ENCODE data around the gene FANCG.

Gene FANCG

DNA sequence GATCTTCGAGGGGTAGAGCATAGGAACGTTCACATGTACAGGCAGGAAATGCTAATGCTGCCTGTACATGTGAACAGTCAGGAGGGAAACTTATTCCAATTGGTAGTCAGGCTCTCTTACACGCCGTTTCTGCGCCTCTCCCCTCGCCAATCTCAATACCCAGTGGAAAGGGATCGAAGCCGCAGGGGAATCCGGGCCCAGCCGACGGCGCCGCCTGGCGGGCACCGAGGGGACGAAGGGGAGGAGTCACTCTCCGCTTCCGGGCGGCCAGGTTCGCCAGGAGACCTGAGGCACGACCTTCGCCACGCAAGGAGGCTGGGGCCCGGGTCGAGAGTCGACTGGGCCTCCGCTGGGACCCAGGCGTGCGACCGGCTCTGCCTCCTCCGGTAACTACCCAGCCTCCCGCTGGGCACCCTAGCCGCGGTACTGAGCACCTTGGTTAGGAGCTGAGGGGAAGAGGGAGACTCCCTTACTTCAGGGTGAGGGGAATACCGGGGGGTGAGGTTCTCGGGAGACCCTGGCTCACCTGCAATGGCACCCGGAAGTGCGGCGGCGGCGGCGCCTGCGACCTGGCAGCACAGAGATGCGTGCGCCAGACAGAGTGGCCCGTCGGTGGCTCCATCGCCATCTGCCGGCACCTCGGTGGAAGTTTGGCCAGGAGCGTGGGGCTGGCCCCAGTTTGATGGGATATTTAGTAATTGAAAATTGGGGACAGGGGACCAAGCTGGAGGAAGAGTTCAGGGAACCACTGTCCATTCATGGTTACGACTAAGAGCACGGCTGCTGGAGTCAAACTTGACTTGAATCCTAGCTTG lies 16.5 kb upstream of the FANCG start, which contains the start of gene PIGO (continued):
- TF ChIP-seq YY1 (tag by site-specific recombination; IDR thresholded peaks at IDR 0.05) = 0 out of 2 replicates have a peak, but pooled peaks have one; percentile 77
- TF ChIP-seq ZBTB17 (tag by site-specific recombination; IDR thresholded peaks at IDR 0.05) = peak; percentile 88
- TF ChIP-seq ZNF664 (tag by site-specific recombination; IDR thresholded peaks at IDR 0.05) = no peak
- peak; percentile 63; the same call in 1 of the 2 replicates for TF ChIP-seq ZNF394 (tag by site-specific recombination; IDR thresholded peaks at IDR 0.05; ENCODE audit: borderline replicate concordance)
- 0 out of 2 replicates have a peak, but pooled peaks have one; percentile 15 for TF ChIP-seq IKZF3 (tag by site-specific recombination; IDR thresholded peaks at IDR 0.05)
- TF ChIP-seq KLF10 (tag by site-specific recombination; IDR thresholded peaks at IDR 0.05) = no peak; the same call in 1 of the 2 replicates
- peak; percentile 51 for TF ChIP-seq GLIS1 (tag by site-specific recombination; IDR thresholded peaks at IDR 0.05)
- TF ChIP-seq ZNF76 (tag by site-specific recombination; IDR thresholded peaks at IDR 0.05; ENCODE audit: borderline replicate concordance, low read depth) = peak; percentile 56; the same call in 1 of the 2 replicates
- TF ChIP-seq ZSCAN16 (tag by site-specific recombination; IDR thresholded peaks at IDR 0.05) = peak; percentile 53; the same call in 1 of the 2 replicates
- 0 out of 2 replicates have a peak, but pooled peaks have one; percentile 48 for TF ChIP-seq GLI4 (tag by site-specific recombination; IDR thresholded peaks at IDR 0.05)
- TF ChIP-seq GLIS2 (tag by site-specific recombination; IDR thresholded peaks at IDR 0.05) = peak; percentile 84
- TF ChIP-seq, protein P1, sequence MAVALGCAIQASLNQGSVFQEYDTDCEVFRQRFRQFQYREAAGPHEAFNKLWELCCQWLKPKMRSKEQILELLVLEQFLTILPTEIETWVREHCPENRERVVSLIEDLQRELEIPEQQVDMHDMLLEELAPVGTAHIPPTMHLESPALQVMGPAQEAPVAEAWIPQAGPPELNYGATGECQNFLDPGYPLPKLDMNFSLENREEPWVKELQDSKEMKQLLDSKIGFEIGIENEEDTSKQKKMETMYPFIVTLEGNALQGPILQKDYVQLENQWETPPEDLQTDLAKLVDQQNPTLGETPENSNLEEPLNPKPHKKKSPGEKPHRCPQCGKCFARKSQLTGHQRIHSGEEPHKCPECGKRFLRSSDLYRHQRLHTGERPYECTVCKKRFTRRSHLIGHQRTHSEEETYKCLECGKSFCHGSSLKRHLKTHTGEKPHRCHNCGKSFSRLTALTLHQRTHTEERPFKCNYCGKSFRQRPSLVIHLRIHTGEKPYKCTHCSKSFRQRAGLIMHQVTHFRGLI (tag by site-specific recombination; IDR thresholded peaks at IDR 0.05) = no peak
- TF ChIP-seq ZBTB48 (tag by site-specific recombination; IDR thresholded peaks at IDR 0.05) = peak; percentile 82; the same call in 1 of the 2 replicates
- TF ChIP-seq ZNF629 (tag by site-specific recombination; IDR thresholded peaks at IDR 0.05) = peak; percentile 80
- TF ChIP-seq, protein P2, sequence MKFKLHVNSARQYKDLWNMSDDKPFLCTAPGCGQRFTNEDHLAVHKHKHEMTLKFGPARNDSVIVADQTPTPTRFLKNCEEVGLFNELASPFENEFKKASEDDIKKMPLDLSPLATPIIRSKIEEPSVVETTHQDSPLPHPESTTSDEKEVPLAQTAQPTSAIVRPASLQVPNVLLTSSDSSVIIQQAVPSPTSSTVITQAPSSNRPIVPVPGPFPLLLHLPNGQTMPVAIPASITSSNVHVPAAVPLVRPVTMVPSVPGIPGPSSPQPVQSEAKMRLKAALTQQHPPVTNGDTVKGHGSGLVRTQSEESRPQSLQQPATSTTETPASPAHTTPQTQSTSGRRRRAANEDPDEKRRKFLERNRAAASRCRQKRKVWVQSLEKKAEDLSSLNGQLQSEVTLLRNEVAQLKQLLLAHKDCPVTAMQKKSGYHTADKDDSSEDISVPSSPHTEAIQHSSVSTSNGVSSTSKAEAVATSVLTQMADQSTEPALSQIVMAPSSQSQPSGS (tag by site-specific recombination; IDR thresholded peaks at IDR 0.05; ENCODE audit: low read depth) = no peak
- TF ChIP-seq, protein P3, sequence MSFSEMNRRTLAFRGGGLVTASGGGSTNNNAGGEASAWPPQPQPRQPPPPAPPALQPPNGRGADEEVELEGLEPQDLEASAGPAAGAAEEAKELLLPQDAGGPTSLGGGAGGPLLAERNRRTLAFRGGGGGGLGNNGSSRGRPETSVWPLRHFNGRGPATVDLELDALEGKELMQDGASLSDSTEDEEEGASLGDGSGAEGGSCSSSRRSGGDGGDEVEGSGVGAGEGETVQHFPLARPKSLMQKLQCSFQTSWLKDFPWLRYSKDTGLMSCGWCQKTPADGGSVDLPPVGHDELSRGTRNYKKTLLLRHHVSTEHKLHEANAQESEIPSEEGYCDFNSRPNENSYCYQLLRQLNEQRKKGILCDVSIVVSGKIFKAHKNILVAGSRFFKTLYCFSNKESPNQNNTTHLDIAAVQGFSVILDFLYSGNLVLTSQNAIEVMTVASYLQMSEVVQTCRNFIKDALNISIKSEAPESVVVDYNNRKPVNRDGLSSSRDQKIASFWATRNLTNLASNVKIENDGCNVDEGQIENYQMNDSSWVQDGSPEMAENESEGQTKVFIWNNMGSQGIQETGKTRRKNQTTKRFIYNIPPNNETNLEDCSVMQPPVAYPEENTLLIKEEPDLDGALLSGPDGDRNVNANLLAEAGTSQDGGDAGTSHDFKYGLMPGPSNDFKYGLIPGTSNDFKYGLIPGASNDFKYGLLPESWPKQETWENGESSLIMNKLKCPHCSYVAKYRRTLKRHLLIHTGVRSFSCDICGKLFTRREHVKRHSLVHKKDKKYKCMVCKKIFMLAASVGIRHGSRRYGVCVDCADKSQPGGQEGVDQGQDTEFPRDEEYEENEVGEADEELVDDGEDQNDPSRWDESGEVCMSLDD (tag by site-specific recombination; IDR thresholded peaks at IDR 0.05) = peak; percentile 63; the same call in 1 of the 2 replicates
- peak; percentile 20; the same call in 1 of the 2 replicates for TF ChIP-seq KLF9 (tag by site-specific recombination; IDR thresholded peaks at IDR 0.05; ENCODE audit: low read depth)
- TF ChIP-seq, protein P4, sequence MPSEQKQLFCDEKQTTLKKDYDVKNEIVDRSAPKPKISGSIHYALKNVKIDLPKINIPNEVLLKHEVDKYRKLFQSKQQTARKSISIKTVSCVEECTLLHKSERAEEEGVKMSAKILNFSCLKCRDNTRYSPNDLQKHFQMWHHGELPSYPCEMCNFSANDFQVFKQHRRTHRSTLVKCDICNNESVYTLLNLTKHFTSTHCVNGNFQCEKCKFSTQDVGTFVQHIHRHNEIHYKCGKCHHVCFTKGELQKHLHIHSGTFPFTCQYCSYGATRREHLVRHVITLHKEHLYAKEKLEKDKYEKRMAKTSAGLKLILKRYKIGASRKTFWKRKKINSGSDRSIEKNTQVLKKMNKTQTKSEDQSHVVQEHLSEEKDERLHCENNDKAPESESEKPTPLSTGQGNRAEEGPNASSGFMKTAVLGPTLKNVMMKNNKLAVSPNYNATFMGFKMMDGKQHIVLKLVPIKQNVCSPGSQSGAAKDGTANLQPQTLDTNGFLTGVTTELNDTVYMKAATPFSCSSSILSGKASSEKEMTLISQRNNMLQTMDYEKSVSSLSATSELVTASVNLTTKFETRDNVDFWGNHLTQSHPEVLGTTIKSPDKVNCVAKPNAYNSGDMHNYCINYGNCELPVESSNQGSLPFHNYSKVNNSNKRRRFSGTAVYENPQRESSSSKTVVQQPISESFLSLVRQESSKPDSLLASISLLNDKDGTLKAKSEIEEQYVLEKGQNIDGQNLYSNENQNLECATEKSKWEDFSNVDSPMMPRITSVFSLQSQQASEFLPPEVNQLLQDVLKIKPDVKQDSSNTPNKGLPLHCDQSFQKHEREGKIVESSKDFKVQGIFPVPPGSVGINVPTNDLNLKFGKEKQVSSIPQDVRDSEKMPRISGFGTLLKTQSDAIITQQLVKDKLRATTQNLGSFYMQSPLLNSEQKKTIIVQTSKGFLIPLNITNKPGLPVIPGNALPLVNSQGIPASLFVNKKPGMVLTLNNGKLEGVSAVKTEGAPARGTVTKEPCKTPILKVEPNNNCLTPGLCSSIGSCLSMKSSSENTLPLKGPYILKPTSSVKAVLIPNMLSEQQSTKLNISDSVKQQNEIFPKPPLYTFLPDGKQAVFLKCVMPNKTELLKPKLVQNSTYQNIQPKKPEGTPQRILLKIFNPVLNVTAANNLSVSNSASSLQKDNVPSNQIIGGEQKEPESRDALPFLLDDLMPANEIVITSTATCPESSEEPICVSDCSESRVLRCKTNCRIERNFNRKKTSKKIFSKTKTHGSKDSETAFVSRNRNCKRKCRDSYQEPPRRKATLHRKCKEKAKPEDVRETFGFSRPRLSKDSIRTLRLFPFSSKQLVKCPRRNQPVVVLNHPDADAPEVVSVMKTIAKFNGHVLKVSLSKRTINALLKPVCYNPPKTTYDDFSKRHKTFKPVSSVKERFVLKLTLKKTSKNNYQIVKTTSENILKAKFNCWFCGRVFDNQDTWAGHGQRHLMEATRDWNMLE (tag by site-specific recombination; conservative IDR thresholded peaks at IDR 0.05; ENCODE audit: low read depth) = peak; percentile 78
- 0 out of 2 replicates have a peak, but pooled peaks have one; percentile 23 for TF ChIP-seq TRIM28 (IDR thresholded peaks at IDR 0.05; ENCODE audit: borderline replicate concordance, low read length)
- TF ChIP-seq SP7 (tag by site-specific recombination; IDR thresholded peaks at IDR 0.05) = peak; percentile 87
- TF ChIP-seq ZNF610 (tag by site-specific recombination; IDR thresholded peaks at IDR 0.05; ENCODE audit: borderline replicate concordance) = peak; percentile 21; the same call in 1 of the 2 replicates
- TF ChIP-seq ZEB2 (tag by site-specific recombination; IDR thresholded peaks at IDR 0.05) = peak; percentile 94
- TF ChIP-seq ZFP37 (tag by site-specific recombination; IDR thresholded peaks at IDR 0.05) = peak; percentile 73; the same call in 1 of the 2 replicates
- TF ChIP-seq ZFP69B (tag by site-specific recombination; IDR thresholded peaks at IDR 0.05) = peak; percentile 76; the same call in 1 of the 2 replicates
- TF ChIP-seq, protein P5, sequence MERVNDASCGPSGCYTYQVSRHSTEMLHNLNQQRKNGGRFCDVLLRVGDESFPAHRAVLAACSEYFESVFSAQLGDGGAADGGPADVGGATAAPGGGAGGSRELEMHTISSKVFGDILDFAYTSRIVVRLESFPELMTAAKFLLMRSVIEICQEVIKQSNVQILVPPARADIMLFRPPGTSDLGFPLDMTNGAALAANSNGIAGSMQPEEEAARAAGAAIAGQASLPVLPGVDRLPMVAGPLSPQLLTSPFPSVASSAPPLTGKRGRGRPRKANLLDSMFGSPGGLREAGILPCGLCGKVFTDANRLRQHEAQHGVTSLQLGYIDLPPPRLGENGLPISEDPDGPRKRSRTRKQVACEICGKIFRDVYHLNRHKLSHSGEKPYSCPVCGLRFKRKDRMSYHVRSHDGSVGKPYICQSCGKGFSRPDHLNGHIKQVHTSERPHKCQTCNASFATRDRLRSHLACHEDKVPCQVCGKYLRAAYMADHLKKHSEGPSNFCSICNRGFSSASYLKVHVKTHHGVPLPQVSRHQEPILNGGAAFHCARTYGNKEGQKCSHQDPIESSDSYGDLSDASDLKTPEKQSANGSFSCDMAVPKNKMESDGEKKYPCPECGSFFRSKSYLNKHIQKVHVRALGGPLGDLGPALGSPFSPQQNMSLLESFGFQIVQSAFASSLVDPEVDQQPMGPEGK (tag by site-specific recombination; IDR thresholded peaks at IDR 0.05) = peak; percentile 80
- TF ChIP-seq ZNF843 (tag by site-specific recombination; IDR thresholded peaks at IDR 0.05) = peak; percentile 36; the same call in 1 of the 2 replicates

Measured in HEK293 (cell line).